H9 (cell line): Measurements from ENCODE around the gene CEP85L. TPM values are rescaled to one million over a fixed set of nuclear protein-coding genes. Genes with fewer than 3 reads are reported as not detected.
A peak's percentile ranks its signal among the peaks of the same experiment; 100 is the strongest.

Experiments used
- DNase-seq: peaks from one replicate; pipeline ENCODE4 v3.0.0-alpha.2; 2017
- H2AFZ ChIP-seq: one replicate; pipeline ENCODE4 v1.6.1; 2013; ENCODE audit warnings: mild to moderate bottlenecking, low read length, control low read depth, moderate library complexity
- H2AK5ac ChIP-seq: 2 replicates; pipeline ENCODE4 v1.6.1; 2013; ENCODE audit warnings: low read length, control low read depth, mixed read lengths; ENCODE audit not compliant: insufficient read length
- H2BK120ac ChIP-seq: one replicate; pipeline ENCODE4 v1.6.1; 2013; ENCODE audit warnings: low read depth, mild to moderate bottlenecking, low read length, control low read depth, inconsistent platforms; ENCODE audit not compliant: poor library complexity, severe bottlenecking
- H2BK12ac ChIP-seq: 2 replicates; pipeline ENCODE4 v1.6.1; 2013; ENCODE audit warnings: low read length, control low read depth, mixed read lengths, low read depth; ENCODE audit not compliant: insufficient read length
- H2BK15ac ChIP-seq: 2 replicates; pipeline ENCODE4 v1.6.1; 2013; ENCODE audit warnings: low read depth, low read length, control low read depth
- H2BK20ac ChIP-seq: one replicate; pipeline ENCODE4 v1.6.1; 2013; ENCODE audit warnings: low read depth, mild to moderate bottlenecking, low read length, control low read depth, inconsistent platforms; ENCODE audit not compliant: poor library complexity, severe bottlenecking
- H2BK5ac ChIP-seq: 2 replicates; pipeline ENCODE4 v1.6.1; 2013; ENCODE audit warnings: low read length, control low read depth, mixed read lengths; ENCODE audit not compliant: insufficient read length
- H3K14ac ChIP-seq: 2 replicates; pipeline ENCODE4 v1.6.1; 2013; ENCODE audit warnings: low read length, control low read depth; ENCODE audit not compliant: insufficient read depth
- H3K18ac ChIP-seq: 2 replicates; pipeline ENCODE4 v1.6.1; 2013; ENCODE audit warnings: low read depth, mild to moderate bottlenecking, mixed read lengths, low read length, control low read depth; ENCODE audit not compliant: insufficient read length
- H3K23ac ChIP-seq: 2 replicates; pipeline ENCODE4 v1.6.1; 2013; ENCODE audit warnings: low read length, control low read depth, mixed read lengths, low read depth; ENCODE audit not compliant: insufficient read length
- H3K23me2 ChIP-seq: 2 replicates; pipeline ENCODE4 v1.6.1; 2013; ENCODE audit warnings: low read depth, mild to moderate bottlenecking, mixed read lengths, low read length, control low read depth; ENCODE audit not compliant: insufficient read length, poor library complexity, severe bottlenecking
- H3K27ac ChIP-seq: 2 replicates; pipeline ENCODE4 v1.5.1; 2013; ENCODE audit warnings: low read length, control low read depth, mixed read lengths, low read depth; ENCODE audit not compliant: insufficient read length
- H3K27me3 ChIP-seq: 2 replicates; pipeline ENCODE4 v1.6.1; 2013; ENCODE audit warnings: low read length, control low read depth, inconsistent platforms; ENCODE audit not compliant: insufficient read depth
- H3K4ac ChIP-seq: 2 replicates; pipeline ENCODE4 v1.6.1; 2013; ENCODE audit warnings: low read depth, mild to moderate bottlenecking, control low read depth, inconsistent platforms, low read length, moderate library complexity
- H3K4me1 ChIP-seq: 2 replicates; pipeline ENCODE4 v1.6.1; 2013; ENCODE audit warnings: low read length, control low read depth, inconsistent platforms; ENCODE audit not compliant: insufficient read depth
- H3K4me2 ChIP-seq: 2 replicates; pipeline ENCODE4 v1.6.1; 2013; ENCODE audit warnings: low read length, control low read depth, mixed read lengths; ENCODE audit not compliant: insufficient read length, insufficient read depth
- H3K56ac ChIP-seq: 2 replicates; pipeline ENCODE4 v1.6.1; 2013; ENCODE audit warnings: low read depth, mild to moderate bottlenecking, mixed read lengths, low read length, control low read depth; ENCODE audit not compliant: insufficient read length
- H3K79me1 ChIP-seq: 2 replicates; pipeline ENCODE4 v1.6.1; 2013; ENCODE audit warnings: low read depth, mild to moderate bottlenecking, moderate library complexity, low read length, control low read depth, inconsistent platforms; ENCODE audit not compliant: insufficient read depth, poor library complexity, severe bottlenecking
- H3K79me2 ChIP-seq: 2 replicates; pipeline ENCODE4 v1.6.1; 2013; ENCODE audit warnings: low read length, control low read depth, inconsistent platforms; ENCODE audit not compliant: insufficient read depth
- H3K9ac ChIP-seq: 2 replicates; pipeline ENCODE4 v1.6.1; 2013; ENCODE audit warnings: low read length, control low read depth, mixed read lengths; ENCODE audit not compliant: insufficient read length; ENCODE audit errors: extremely low read depth
- H3K9me3 ChIP-seq: one replicate; pipeline ENCODE4 v1.6.1; 2013; ENCODE audit warnings: low read depth, low read length, inconsistent platforms; ENCODE audit not compliant: control insufficient read depth
- H3T11ph ChIP-seq: one replicate; pipeline ENCODE4 v1.6.1; 2013; ENCODE audit warnings: mild to moderate bottlenecking, low read length, control low read depth, inconsistent platforms
- H4K20me1 ChIP-seq: one replicate; pipeline ENCODE4 v1.6.1; 2013; ENCODE audit not compliant: control insufficient read depth, insufficient read length, insufficient read depth
- H4K5ac ChIP-seq: 2 replicates; pipeline ENCODE4 v1.6.1; 2013; ENCODE audit warnings: low read depth, mild to moderate bottlenecking, mixed read lengths, low read length, control low read depth; ENCODE audit not compliant: insufficient read length
- H4K8ac ChIP-seq: replicated peaks from 2 replicates; pipeline ENCODE4 v1.6.1; 2013; ENCODE audit warnings: low read length, control low read depth, mixed read lengths, low read depth; ENCODE audit not compliant: insufficient read length
- H4K91ac ChIP-seq: 2 replicates; pipeline ENCODE4 v1.6.1; 2013; ENCODE audit warnings: low read depth, mild to moderate bottlenecking, moderate library complexity, mixed read lengths, low read length, control low read depth; ENCODE audit not compliant: insufficient read length
- H3K27ac Mint-ChIP-seq, 3 experiments: 2 replicates in 2 of 3; 3 replicates in 1 of 3; pipeline ENCODE4 v1.8.0; 2020 to 2021; ENCODE audit warnings: mixed read lengths in 3 of 3, mild to moderate bottlenecking in 1 of 3, moderate library complexity in 1 of 3
- H3K27me3 Mint-ChIP-seq: 2 replicates; pipeline ENCODE4 v1.8.0; 2021; ENCODE audit warnings: low read depth, mild to moderate bottlenecking, moderate library complexity, mixed read lengths
- H3K36me3 Mint-ChIP-seq, 3 experiments: 2 replicates in 2 of 3; 3 replicates in 1 of 3; pipeline ENCODE4 v1.8.0; 2020 to 2021; ENCODE audit warnings: low read depth in 3 of 3, mixed read lengths in 3 of 3; ENCODE audit not compliant: insufficient read depth in 1 of 3
- H3K4me1 Mint-ChIP-seq, 2 experiments: 2 replicates each; pipeline ENCODE4 v1.8.0; 2020; ENCODE audit warnings: mixed read lengths in 2 of 2
- H3K4me3 Mint-ChIP-seq, 2 experiments: 2 replicates in 1 of 2; 3 replicates in 1 of 2; pipeline ENCODE4 v1.8.0; 2020 to 2021; ENCODE audit warnings: mild to moderate bottlenecking in 2 of 2, mixed read lengths in 2 of 2, moderate library complexity in 1 of 2
- H3K9me3 Mint-ChIP-seq, 2 experiments: 2 replicates in 1 of 2; 3 replicates in 1 of 2; pipeline ENCODE4 v1.8.0; 2020; ENCODE audit warnings: mild to moderate bottlenecking in 2 of 2, mixed read lengths in 2 of 2, moderate library complexity in 1 of 2
- WGBS: extraction: QIAGEN DNeasy Blood & Tissue Kit; methylation state at CpG from one replicate; pipeline ENCODE4 v1.1.7; 2013; ENCODE audit warnings: missing lambda C conversion rate, low lambda C conversion rate, mixed read lengths; ENCODE audit not compliant: insufficient read length; ENCODE audit errors: extremely low coverage; 5-methylcytosine and 5-hydroxymethylcytosine counted together
- total RNA-seq: library from RNA; stranded (reverse); gene quantifications from 2 replicates; pipeline ENCODE4 v1.2.1, GENCODE V29; 2021
- TF ChIP-seq, protein P1 (sequence below): fragments of 200-600 bp; sonication (generic); conservative IDR thresholded peaks from 3 replicates; pipeline ENCODE4 v1.8.0; 2021; ENCODE audit warnings: antibody characterized with exemption, mild to moderate bottlenecking

CEP85L gene
- total RNA-seq, 1 experiment from 2014 or later: 3.8 TPM

DNA sequence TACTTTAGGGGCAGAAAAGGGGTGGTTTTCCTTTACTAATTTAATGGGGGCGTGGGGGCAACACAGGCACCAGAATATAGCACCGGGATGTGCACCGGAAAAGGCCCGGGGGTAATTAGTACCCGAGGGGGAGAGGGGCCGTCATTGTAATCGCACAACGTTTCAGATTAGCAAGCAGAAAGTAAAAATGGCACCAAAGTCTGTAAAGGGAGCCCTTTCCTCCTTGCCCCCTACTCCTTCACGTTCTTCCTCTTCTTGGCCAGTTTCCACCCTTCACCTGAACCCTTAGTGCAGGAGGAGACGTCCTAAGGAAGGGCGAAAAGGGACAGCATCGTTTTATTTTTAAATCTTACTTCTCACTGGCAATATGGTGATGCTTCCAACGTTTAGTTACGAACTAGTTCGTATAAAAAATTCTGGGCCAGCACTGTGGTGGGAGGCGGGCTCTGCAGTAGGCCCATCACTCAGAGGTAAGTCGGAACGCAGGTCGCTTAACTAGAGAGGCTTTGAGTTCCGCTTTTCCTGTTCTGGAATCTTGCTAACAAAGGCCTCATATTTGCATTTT, 742 bp upstream of the CEP85L start:
- H3K18ac ChIP-seq: peak overlapping the region; percentile 95
- peak overlapping the region; percentile 5 for H2AFZ ChIP-seq
- no peak overlapping the region for H3K56ac ChIP-seq
- H2BK5ac ChIP-seq: no peak overlapping the region
- no peak overlapping the region for H3T11ph ChIP-seq
- H3K9ac ChIP-seq: peak overlapping the region; percentile 66
- H3K27me3 ChIP-seq: no peaks in the 10 kb centered on the region
- Mint-ChIP-seq H3K4me3 (peak overlapping the region; percentile 73 to 81), H3K4me1 (peaks cover 18 to 21% of the 10 kb centered on the region in 2 experiments), H3K9me3 (no peaks in the 10 kb centered on the region), H3K27me3 (no peaks in the 10 kb centered on the region), H3K27ac (peak overlapping the region; percentile 71 to 96 (median 94)), H3K36me3 (no peaks in the 10 kb centered on the region)
- no peak overlapping the region for H4K8ac ChIP-seq
- H3K79me2 ChIP-seq: no peaks in the 10 kb centered on the region
- H2BK120ac ChIP-seq: no peak overlapping the region
- H3K27ac ChIP-seq: peak overlapping the region; percentile 24
- no peak overlapping the region for H4K91ac ChIP-seq
- H3K4me2 ChIP-seq: peak overlapping the region; percentile 75
- H2BK12ac ChIP-seq: peak overlapping the region; percentile 84
- H2BK15ac ChIP-seq: no peak overlapping the region
- H3K4me1 ChIP-seq: no peaks in the 10 kb centered on the region
- TF ChIP-seq, protein P1, sequence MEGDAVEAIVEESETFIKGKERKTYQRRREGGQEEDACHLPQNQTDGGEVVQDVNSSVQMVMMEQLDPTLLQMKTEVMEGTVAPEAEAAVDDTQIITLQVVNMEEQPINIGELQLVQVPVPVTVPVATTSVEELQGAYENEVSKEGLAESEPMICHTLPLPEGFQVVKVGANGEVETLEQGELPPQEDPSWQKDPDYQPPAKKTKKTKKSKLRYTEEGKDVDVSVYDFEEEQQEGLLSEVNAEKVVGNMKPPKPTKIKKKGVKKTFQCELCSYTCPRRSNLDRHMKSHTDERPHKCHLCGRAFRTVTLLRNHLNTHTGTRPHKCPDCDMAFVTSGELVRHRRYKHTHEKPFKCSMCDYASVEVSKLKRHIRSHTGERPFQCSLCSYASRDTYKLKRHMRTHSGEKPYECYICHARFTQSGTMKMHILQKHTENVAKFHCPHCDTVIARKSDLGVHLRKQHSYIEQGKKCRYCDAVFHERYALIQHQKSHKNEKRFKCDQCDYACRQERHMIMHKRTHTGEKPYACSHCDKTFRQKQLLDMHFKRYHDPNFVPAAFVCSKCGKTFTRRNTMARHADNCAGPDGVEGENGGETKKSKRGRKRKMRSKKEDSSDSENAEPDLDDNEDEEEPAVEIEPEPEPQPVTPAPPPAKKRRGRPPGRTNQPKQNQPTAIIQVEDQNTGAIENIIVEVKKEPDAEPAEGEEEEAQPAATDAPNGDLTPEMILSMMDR: no peak
- H3K79me1 ChIP-seq: no peaks in the 10 kb centered on the region
- H4K5ac ChIP-seq: no peak overlapping the region
- H3K23ac ChIP-seq: no peak overlapping the region
- H3K4ac ChIP-seq: no peak overlapping the region
- H3K9me3 ChIP-seq: no peaks in the 10 kb centered on the region
- no peak overlapping the region for H2BK20ac ChIP-seq
- H3K14ac ChIP-seq: no peak overlapping the region; the same call in 1 of the 2 replicates
- no peaks in the 10 kb centered on the region for H4K20me1 ChIP-seq
- no CpG with 5 or more reads among the region's 20 CpGs for WGBS
- DNase-seq: peak; percentile 53
- H3K23me2 ChIP-seq: peaks cover 6% of the 10 kb centered on the region
- H2AK5ac ChIP-seq: no peak overlapping the region
